OCI-LY1 (cell line): Measurements from ENCODE around the gene A1BG.

Source experiments
- CTCF ChIP-seq: fragments of 200-600 bp; sonication (generic), shearing (Covaris generic); IDR thresholded peaks from 2 replicates; pipeline ENCODE4 v1.5.1; 2017; ENCODE audit warnings: mild to moderate bottlenecking, antibody characterized with exemption, low read length, moderate library complexity, mixed read lengths
- EZH2 ChIP-seq: fragments of 200-600 bp; sonication (generic), shearing (Covaris generic); IDR thresholded peaks from 2 replicates; pipeline ENCODE4 v1.8.0; 2017; ENCODE audit warnings: borderline replicate concordance, mixed run types, mild to moderate bottlenecking, antibody characterized with exemption, low read length, moderate library complexity, mixed read lengths

GRCh38 chr19:58353717-58354477 is 605 bp upstream of the A1BG start:
- no peak for TF ChIP-seq CTCF
- TF ChIP-seq EZH2: no peak
